Measurements from ENCODE around the gene KIAA1755. TPM values are rescaled to one million over a fixed set of nuclear protein-coding genes. Genes with fewer than 3 reads are reported as not detected.

Gene KIAA1755
- total and polyA plus RNA-seq, 2 of the 4 experiments (the other 2 are of a cell fraction), result 2.5 to 5.1 TPM

DNA sequence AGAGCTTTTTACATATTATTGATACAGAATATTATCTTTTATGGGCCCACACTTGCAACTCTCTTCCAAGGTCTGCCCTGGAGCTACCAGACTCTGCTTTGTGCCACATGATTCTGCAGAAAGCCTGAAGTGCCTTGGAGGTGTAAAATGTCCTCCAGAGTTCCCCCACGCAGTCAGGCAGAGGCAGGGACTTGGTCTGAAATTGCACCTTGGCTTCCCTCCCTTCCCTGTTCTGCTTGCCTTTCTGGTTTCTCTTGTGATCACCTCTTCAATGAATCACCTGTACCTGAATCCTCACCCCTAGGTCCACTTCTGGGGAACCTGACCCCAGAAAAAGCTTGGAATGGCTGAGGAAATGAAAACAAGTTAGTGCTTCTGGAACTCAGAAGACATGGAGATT lies 52.4 kb downstream of the KIAA1755 start:
- CTCF ChIA-PET, result interaction anchor here (2.0 kb wide), 1 partner anchor 7 kb away, joined by 4 read pairs; no protein-coding TSS in a partner anchor
- dilution Hi-C loops (cut with HindIII; ENCODE audit: low sequenced_read_pairs, unreplicated experiment), result no loop called here

More for the DNA sequence above, 52.4 kb downstream of the KIAA1755 start:
- TF ChIP-seq BHLHE40 (IDR thresholded peaks at IDR 0.05; ENCODE audit: low read depth, low read length) (no peak), NFE2L2 (IDR thresholded peaks at IDR 0.05; ENCODE audit: low read depth, low read length) (no peak), MXI1 (IDR thresholded peaks at IDR 0.05; ENCODE audit: borderline replicate concordance, low read depth, low read length) (no peak), POLR2A (IDR thresholded peaks at IDR 0.05; ENCODE audit: low read depth, low read length) (no peak), RAD21 (IDR thresholded peaks at IDR 0.05; ENCODE audit: low read length) (no peak), FOS (IDR thresholded peaks at IDR 0.05; ENCODE audit: low read depth, low read length) (no peak), RFX5 (IDR thresholded peaks at IDR 0.05; ENCODE audit: low read depth, low read length) (no peak), RCOR1 (IDR thresholded peaks at IDR 0.05; ENCODE audit: insufficient replicate concordance, low read length) (no peak), MAFK (IDR thresholded peaks at IDR 0.05; ENCODE audit: low read depth, low read length) (no peak), MAZ (IDR thresholded peaks at IDR 0.05; ENCODE audit: borderline replicate concordance, low read depth, low read length) (no peak), CHD1 (IDR thresholded peaks at IDR 0.05; ENCODE audit: low read depth, low read length) (no peak), CEBPB (IDR thresholded peaks at IDR 0.05; ENCODE audit: low read depth, low read length) (no peak), SMC3 (IDR thresholded peaks at IDR 0.05; ENCODE audit: low read depth, low read length) (no peak)
- TF ChIP-seq, protein P1, sequence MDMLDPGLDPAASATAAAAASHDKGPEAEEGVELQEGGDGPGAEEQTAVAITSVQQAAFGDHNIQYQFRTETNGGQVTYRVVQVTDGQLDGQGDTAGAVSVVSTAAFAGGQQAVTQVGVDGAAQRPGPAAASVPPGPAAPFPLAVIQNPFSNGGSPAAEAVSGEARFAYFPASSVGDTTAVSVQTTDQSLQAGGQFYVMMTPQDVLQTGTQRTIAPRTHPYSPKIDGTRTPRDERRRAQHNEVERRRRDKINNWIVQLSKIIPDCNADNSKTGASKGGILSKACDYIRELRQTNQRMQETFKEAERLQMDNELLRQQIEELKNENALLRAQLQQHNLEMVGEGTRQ (IDR thresholded peaks at IDR 0.05; ENCODE audit: low read depth, low read length), result no peak
- TF ChIP-seq, protein P2, sequence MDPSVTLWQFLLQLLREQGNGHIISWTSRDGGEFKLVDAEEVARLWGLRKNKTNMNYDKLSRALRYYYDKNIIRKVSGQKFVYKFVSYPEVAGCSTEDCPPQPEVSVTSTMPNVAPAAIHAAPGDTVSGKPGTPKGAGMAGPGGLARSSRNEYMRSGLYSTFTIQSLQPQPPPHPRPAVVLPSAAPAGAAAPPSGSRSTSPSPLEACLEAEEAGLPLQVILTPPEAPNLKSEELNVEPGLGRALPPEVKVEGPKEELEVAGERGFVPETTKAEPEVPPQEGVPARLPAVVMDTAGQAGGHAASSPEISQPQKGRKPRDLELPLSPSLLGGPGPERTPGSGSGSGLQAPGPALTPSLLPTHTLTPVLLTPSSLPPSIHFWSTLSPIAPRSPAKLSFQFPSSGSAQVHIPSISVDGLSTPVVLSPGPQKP (IDR thresholded peaks at IDR 0.05; ENCODE audit: borderline replicate concordance, low read depth, low read length), result no peak
- TF ChIP-seq, protein P3, sequence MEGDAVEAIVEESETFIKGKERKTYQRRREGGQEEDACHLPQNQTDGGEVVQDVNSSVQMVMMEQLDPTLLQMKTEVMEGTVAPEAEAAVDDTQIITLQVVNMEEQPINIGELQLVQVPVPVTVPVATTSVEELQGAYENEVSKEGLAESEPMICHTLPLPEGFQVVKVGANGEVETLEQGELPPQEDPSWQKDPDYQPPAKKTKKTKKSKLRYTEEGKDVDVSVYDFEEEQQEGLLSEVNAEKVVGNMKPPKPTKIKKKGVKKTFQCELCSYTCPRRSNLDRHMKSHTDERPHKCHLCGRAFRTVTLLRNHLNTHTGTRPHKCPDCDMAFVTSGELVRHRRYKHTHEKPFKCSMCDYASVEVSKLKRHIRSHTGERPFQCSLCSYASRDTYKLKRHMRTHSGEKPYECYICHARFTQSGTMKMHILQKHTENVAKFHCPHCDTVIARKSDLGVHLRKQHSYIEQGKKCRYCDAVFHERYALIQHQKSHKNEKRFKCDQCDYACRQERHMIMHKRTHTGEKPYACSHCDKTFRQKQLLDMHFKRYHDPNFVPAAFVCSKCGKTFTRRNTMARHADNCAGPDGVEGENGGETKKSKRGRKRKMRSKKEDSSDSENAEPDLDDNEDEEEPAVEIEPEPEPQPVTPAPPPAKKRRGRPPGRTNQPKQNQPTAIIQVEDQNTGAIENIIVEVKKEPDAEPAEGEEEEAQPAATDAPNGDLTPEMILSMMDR (conservative IDR thresholded peaks at IDR 0.05; ENCODE audit: low read depth, low read length), result no peak
- Histone ChIP-seq H3K56ac (ENCODE audit: extremely low read depth, insufficient read depth, low read length) (no peak overlapping the region), H3K27me3 (ENCODE audit: control insufficient read depth, insufficient read depth, low read length) (no peaks in the 10 kb centered on the region), H3K4me1 (ENCODE audit: control insufficient read depth, insufficient read depth, low read length) (peaks cover 11% of the 10 kb centered on the region), H4K5ac (ENCODE audit: low read depth, low read length) (no peak overlapping the region), H4K8ac (ENCODE audit: low read depth in 2 of 2, low read length in 2 of 2) (no peak overlapping the region), H4K91ac (ENCODE audit: insufficient read depth, low read depth, low read length) (no peak overlapping the region), H2BK5ac (ENCODE audit: low read depth, low read length, poor library complexity, severe bottlenecking) (no peak overlapping the region), H3K14ac (replicated peaks; ENCODE audit: low read depth, low read length) (no peak overlapping the region), H2BK120ac (ENCODE audit: low read depth, low read length) (peak overlapping the region; percentile 3; the same call in 1 of the 2 replicates), H3K9me3 (ENCODE audit: control insufficient read depth, insufficient read depth, low read length) (no peaks in the 10 kb centered on the region), H2AFZ (replicated peaks; ENCODE audit: low read length, poor library complexity) (no peak overlapping the region), H2BK15ac (ENCODE audit: low read depth, low read length) (peak overlapping the region; percentile 8; the same call in 1 of the 3 replicates), H4K20me1 (ENCODE audit: insufficient read depth, low read length) (no peaks in the 10 kb centered on the region), H3K23ac (ENCODE audit: low read depth, low read length) (no peak overlapping the region), H3K27ac (ENCODE audit: insufficient read depth, low read length) (no peak overlapping the region), H2BK20ac (ENCODE audit: low read depth, low read length) (peak overlapping the region; percentile 28; the same call in 1 of the 2 replicates), H3K36me3 (ENCODE audit: control insufficient read depth, insufficient read depth, low read length) (no peaks in the 10 kb centered on the region), H3K4me2 (ENCODE audit: low read depth, low read length) (no peak overlapping the region), H3K79me1 (ENCODE audit: low read depth in 1 of 2, low read length in 2 of 2) (no peaks in the 10 kb centered on the region), H3K4ac (ENCODE audit: low read depth, low read length) (no peak overlapping the region), H2AK9ac (replicated peaks; ENCODE audit: low read depth, low read length, poor library complexity) (no peak overlapping the region), H2AK5ac (ENCODE audit: low read depth, low read length) (peak overlapping the region; percentile 72; the same call in 1 of the 2 replicates), H3K9ac (ENCODE audit: low read depth, low read length) (no peak overlapping the region), H3K9me1 (ENCODE audit: insufficient read depth, low read length) (peaks cover 13% of the 10 kb centered on the region), H3K18ac (ENCODE audit: low read depth, low read length) (no peak overlapping the region), H3K4me3 (ENCODE audit: insufficient read depth, low read depth, low read length) (no peak overlapping the region)
- in situ Hi-C loops (cut with MboI; ENCODE audit: low sequenced_read_pairs) (no loop called here), intact Hi-C loops (cut with micrococcal nuclease) (no loop called here)
- DNase-seq (no peak), ATAC-seq (ENCODE audit: low read depth) (no peak)
- BruUV-seq (replicated peaks), result no TSS peak
- 100% methylated on average over 1 of the region's 1 CpG; no CpG with 5 or more reads in 1 of the 2 experiments for WGBS, 2 experiments (ENCODE audit: extremely low coverage in 2 of 2, insufficient read length in 1 of 2)
- POLR2A ChIA-PET (ENCODE audit: unreplicated experiment), result no interaction called here

Measured in IMR-90 (cell line).